ENCODE data around the gene NSG2. TPM values are rescaled to one million over a fixed set of nuclear protein-coding genes. Genes with fewer than 3 reads are reported as not detected.

The NSG2 gene
- total RNA-seq, 1 experiment from 2014 or later = not detected

DNA sequence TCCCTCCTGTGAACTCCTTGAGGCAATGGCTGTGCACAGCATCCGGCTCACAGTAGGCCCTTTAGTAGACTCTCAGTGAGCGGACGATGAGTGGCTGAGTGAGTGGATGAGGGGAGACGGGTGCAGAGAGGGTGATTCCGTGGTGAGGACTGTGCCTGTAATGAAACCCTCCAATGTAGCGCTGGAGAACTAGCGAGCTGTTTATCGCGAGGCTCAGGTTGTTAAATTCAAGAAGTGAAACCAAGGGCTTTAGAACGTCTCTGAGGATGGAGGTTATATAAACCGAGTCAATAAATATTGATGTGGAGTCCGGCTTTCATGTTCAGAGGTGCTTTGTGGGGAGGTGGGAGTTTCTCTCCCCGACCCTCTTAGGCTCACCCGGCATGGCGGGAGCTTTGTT lies 53.2 kb downstream of the NSG2 start:
- no peak overlapping the region for H2BK120ac ChIP-seq (ENCODE audit: low read depth, low read length, poor library complexity, severe bottlenecking)
- no peaks in the 10 kb centered on the region for H3K9me3 ChIP-seq (ENCODE audit: control insufficient read depth, low read depth, low read length)
- H3K27me3 ChIP-seq (ENCODE audit: insufficient read depth, low read length) = no peaks in the 10 kb centered on the region
- H3K9ac ChIP-seq (ENCODE audit: extremely low read depth, insufficient read length, low read length) = no peak overlapping the region
- H2BK15ac ChIP-seq (ENCODE audit: low read depth, low read length) = no peak overlapping the region
- WGBS (ENCODE audit: extremely low coverage, insufficient read length, low lambda C conversion rate) = no CpG with 5 or more reads among the region's 15 CpGs
- no peak overlapping the region for H4K8ac ChIP-seq (replicated peaks; ENCODE audit: insufficient read length, low read depth, low read length)
- H4K5ac ChIP-seq (ENCODE audit: insufficient read length, low read depth, low read length) = no peak overlapping the region
- H3K9me3 Mint-ChIP-seq = no peaks in the 10 kb centered on the region
- H3K79me1 ChIP-seq (ENCODE audit: insufficient read depth, low read depth, low read length, poor library complexity, severe bottlenecking) = no peaks in the 10 kb centered on the region
- H2BK5ac ChIP-seq (ENCODE audit: insufficient read length, low read length) = no peak overlapping the region
- H3K4me1 ChIP-seq (ENCODE audit: insufficient read depth, low read length) = no peaks in the 10 kb centered on the region
- no peak overlapping the region for H3K56ac ChIP-seq (ENCODE audit: insufficient read length, low read depth, low read length)
- no peak overlapping the region for H3K27ac ChIP-seq (ENCODE audit: insufficient read length, low read depth, low read length)
- peaks cover 0 to 2% of the 10 kb centered on the region in 2 experiments; a peak in 1 of 4 replicates for H3K4me1 Mint-ChIP-seq
- no peak overlapping the region for H3K18ac ChIP-seq (ENCODE audit: insufficient read length, low read depth, low read length)
- no peak overlapping the region for H3K27ac Mint-ChIP-seq
- H3K36me3 Mint-ChIP-seq (ENCODE audit: insufficient read depth in 1 of 3, low read depth in 3 of 3) = no peaks in the 10 kb centered on the region
- H4K91ac ChIP-seq (ENCODE audit: insufficient read length, low read depth, low read length) = no peak overlapping the region
- H3T11ph ChIP-seq (ENCODE audit: low read length) = no peak overlapping the region
- H3K4ac ChIP-seq (ENCODE audit: low read depth, low read length) = no peak overlapping the region
- no peak overlapping the region for H2BK12ac ChIP-seq (ENCODE audit: insufficient read length, low read depth, low read length)
- TF ChIP-seq CTCF (conservative IDR thresholded peaks at IDR 0.05) = no peak
- no peak for DNase-seq
- no peak overlapping the region for H3K4me2 ChIP-seq (ENCODE audit: insufficient read depth, insufficient read length, low read length)
- no peak overlapping the region for H3K14ac ChIP-seq (ENCODE audit: insufficient read depth, low read length)
- H3K27me3 Mint-ChIP-seq (ENCODE audit: low read depth) = peaks cover 11% of the 10 kb centered on the region
- no peak overlapping the region for H3K23ac ChIP-seq (ENCODE audit: insufficient read length, low read depth, low read length)
- H2AK5ac ChIP-seq (ENCODE audit: insufficient read length, low read length) = no peak overlapping the region
- H2BK20ac ChIP-seq (ENCODE audit: low read depth, low read length, poor library complexity, severe bottlenecking) = no peak overlapping the region
- no peak overlapping the region for H3K4me3 Mint-ChIP-seq
- no peak overlapping the region for H2AFZ ChIP-seq (ENCODE audit: low read length)
- no peaks in the 10 kb centered on the region for H3K23me2 ChIP-seq (ENCODE audit: insufficient read length, low read depth, low read length, poor library complexity, severe bottlenecking)
- H4K20me1 ChIP-seq (ENCODE audit: control insufficient read depth, insufficient read depth, insufficient read length) = no peaks in the 10 kb centered on the region
- H3K79me2 ChIP-seq (ENCODE audit: insufficient read depth, low read length) = no peaks in the 10 kb centered on the region
